GM18517 (cell line): ENCODE measurements around the gene OR52L1.
"Not testable (repeated sequence)": the region's sequence is repeated elsewhere in the genome, so short reads cannot be mapped to it uniquely, and the experiment has no call there.

ENCODE experiments used
- ATAC-seq: cut with Tn5 transposase; IDR thresholded peaks from one replicate; pipeline ENCODE4 v1.9.1; 2021; ENCODE audit warnings: mild to moderate bottlenecking, moderate library complexity; ENCODE audit not compliant: unreplicated experiment

OR52L1 gene

GRCh38 chr11:5986885-5987284 is at the start of gene OR52L1:
Gene OR52L1, minus strand, starts transcription at chr11:5986985. Its CDS starts 55 bp downstream, at chr11:5986930.
- ATAC-seq: no peak

DNA sequence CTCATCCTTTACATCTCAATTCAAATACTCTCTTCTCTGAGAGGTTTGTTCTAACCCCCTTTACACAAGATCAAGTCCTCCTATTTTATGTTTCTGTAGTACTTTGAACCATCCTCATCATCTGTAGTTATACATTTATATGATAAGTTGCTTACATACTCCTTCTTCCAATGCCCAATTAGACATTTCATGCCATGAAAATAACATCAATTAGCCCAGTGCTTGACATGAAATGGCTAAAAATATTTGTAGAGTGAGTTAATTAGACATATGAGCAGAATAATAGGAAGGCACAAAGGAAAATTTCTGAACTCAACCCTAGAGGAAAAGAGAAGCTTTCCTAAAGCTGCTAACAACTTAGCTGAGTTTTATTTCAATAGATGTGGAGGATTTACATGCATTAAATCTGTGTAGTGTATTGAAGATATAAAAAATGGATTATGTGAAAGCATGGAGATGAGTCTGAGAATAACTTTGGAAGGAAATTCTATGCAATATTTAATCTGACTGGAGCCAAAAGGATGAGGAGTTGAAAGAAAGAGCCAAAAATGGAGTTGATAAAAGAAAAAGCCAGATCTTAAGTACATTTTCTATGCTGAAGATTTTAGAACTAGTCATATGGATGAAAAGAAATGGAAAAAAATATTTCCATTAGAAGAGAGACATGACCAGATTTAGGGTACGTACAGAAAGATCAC is 44.1 kb upstream of the OR52L1 start, which contains the start of gene OR56A1:
OR56A1 (minus strand) TSS at position 51 of the 698 bp plus-strand sequence. CDS start 3,066 bp downstream, outside the sequence.
- ATAC-seq: no peak

DNA sequence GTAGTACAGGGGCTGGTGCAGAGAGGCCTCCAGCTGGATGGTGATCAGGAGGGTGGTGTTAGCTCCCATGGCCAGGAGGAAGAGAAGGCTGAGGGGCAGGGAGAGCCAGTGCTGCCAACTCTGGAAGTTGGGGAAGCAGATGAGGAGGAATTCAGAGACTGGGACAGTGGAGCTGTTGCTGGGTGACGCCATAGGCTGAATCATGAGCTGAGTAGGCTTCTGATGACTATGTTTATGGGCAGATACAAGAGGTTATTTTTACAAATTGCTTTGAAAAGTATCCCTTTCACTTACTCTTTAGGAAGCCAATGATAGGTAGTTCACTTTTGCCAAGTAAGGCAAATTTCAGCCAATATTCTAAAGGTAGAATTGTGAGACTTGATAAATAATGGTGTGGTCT is 40.7 kb upstream of the OR52L1 start:
- no peak for ATAC-seq

DNA sequence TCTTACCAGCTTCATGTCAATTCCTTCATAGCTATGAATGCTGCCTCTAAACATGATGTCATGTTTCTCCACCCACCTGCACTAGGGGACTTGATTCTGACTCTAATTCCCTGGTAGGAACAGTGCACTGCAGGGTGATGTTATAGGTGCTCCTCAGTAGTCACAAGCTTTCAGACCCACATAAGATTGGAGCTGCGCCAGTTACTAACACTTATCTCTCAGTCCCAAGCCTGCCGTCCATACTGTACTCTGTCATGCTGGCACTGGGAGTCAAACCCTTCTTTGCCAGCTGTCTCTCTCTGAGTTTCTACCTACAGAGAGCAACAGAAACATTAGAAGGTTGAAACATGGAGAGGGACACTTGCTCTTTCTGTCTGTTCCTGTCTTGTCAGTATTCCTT is 38.3 kb upstream of the OR52L1 start:
- ATAC-seq: no peak

GRCh38 chr11:6022956-6023355 is 36.2 kb upstream of the OR52L1 start:
- no peak for ATAC-seq

- ATAC-seq: no peak
Observed at GRCh38 chr11:6013042-6013441, 26.3 kb upstream of the OR52L1 start.

GRCh38 chr11:6012035-6012668 is 25.4 kb upstream of the OR52L1 start:
- no peak for ATAC-seq

DNA sequence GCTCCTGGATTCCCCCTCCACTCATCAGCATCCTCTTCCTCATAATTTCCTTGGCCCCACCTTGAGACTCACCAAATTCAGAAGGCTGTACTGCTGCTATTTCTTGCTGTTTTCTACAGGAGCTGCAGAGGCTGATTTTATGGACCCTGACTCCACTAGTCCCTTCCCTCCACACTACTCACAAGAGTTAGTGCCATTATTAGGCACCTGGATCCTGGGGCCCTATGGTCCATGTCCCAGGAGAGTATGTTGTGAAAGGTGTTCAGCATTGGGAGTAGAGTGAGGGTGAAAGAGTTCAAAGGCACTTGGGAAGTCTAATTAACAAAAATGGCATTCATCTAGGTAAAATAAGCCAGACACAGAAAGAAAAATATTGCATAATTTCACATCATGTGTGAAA is 20.1 kb upstream of the OR52L1 start, which contains the start of gene OR56A4:
OR56A4 (minus strand) TSS at position 101 of the 400 bp plus-strand sequence. CDS start 3,954 bp downstream, outside the sequence.
- no peak for ATAC-seq

DNA sequence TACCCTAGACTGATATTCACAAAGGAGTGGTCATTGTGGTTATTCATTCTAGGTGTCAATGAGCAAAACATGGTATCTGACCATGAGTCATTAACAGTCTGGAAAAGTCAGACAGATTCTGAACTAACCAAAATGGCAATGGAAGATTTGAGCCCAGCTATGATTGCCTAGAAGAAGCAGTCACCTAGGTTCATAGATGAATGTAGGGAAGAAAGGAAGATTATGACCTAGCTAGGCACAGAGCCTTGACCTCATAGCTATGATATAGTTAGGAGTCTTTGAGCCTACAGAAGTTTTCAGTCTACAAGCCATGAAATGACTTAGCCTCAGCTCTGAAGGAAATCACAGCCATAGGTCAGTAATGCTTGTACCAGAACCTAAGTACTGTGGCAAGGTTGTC is 19.6 kb upstream of the OR52L1 start:
- no peak for ATAC-seq

DNA sequence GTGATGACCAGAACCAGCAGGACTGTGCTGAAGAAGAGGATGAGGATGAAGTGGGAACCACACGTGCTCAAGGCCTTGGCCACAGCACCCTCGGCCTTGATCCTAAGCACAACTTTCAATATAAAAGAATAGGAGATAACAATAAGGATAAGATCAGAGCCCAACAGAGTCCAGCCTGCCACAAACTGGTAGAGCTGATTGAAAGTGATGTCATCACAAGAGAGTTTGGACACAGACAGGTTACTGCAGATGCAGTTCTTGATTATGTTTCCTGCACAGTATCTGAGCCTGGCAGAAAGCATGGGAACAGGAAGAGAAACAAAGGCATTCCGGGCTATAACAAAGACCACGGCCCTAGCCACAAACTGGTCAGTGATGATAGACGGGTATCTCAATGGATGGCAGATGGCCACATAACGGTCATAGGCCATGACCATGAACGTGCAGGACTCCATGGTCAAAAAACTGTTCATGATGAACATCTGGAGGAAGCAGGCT is 15.5 kb upstream of the OR52L1 start:
- no peak for ATAC-seq

GRCh38 chr11:5994791-5995190 is 8.0 kb upstream of the OR52L1 start:
- ATAC-seq: no peak

DNA sequence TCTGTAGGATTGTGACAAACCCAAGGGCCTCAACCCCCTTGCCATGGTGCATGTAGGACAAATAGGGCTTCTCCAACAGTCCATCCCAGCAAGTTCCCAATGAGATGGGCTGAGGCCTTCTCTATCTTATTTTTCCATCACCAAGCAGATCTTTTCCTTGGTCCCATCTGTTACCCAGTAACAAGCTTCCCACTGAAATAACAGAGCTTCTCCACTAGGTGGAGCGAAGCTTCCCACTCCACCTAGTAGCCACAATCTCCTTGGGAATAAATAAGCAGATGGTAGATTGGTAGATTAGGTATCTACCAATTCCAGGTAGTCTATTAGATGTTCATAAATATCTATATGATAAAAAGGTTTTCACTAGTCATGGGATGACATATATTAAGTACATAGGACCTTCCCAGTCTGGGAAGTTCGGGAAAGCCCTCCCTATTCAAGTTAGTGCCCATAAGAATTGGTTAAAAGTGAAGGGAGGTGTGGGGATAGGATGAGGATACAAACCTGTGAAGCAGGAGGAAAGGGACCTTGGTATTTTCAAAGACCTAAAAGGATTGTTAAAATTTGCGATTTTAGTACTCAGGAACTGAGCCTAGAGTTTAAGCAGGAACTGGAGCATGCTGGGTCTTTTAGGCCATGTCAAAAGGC is 5.9 kb upstream of the OR52L1 start:
- no peak for ATAC-seq

DNA sequence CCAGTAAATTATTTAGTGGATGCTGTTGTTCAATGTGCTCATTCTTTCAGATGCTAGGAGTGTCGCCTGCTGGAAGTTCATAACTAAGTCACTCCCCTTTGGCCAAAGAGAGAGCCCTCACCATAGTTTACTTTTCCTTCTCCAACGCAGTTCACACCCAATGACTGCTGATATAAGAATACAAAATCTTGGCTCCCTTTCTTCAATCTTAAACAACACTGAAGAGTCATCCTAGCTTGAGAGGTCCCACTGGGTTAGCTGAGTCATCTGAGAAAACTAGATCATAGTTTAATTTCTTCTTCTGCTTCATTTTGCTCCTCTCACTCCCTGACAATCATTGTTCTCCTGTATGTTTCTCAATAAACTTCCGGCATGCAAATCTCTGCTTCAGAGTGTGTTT is 5.4 kb upstream of the OR52L1 start:
- ATAC-seq: no peak

DNA sequence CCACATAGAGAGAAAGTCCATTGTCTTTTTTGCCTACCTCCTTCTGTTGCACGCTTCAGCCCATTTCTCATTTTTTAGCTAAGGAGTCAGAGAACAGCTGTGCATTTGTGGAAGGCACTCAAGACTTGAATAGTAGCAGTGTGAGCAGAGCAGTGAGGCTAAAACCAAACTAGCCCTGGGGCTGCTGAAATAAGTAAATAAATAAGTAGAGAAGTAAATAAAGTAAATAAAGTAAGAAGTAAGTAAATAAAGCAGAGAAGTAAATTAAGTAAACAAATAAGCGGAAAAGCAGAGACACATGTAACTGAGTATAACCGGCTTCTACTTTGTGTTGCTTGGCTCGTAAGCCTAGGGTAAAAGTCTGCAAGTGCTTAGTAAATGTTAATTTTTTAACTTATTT is 2.4 kb upstream of the OR52L1 start:
- no peak for ATAC-seq

DNA sequence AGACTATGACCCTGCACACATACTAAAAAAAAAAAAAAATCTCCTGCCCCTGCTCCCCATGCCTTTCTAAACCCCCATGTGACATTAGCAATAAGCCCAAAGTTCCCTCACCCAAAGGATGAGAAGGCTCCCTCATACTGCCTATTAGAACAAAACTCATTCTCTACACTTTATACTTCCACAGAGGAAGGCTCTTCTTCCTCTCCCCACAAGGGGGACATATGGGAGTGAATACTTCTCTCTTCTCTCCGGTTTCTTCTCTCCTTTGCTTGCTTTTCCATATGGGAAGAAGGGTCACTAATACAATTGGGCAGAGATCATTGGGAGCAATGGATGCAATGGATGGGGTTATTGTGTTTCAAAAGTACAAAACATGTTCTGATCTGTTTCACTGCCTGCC is 3.3 kb downstream of the OR52L1 start:
- no peak for ATAC-seq

DNA sequence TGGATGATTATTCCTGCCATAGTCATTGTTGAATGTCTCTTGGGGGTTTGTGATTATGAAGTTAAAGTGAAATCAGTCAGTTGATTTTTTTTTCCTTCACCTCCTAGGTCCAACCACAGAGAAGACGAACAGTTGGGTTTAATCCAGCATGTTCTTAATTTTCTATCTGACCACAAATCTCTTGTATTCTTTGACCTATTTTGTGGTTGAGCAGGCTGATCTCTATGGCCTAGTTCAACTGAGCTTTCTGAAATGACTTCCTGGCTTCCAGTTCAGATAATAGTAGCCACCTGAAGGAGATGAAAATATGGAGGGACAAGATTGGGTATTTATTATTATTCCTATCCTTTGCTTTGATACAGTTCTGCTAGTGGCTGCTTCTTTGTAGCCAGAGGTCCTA is 13.3 kb downstream of the OR52L1 start:
- ATAC-seq: no peak

DNA sequence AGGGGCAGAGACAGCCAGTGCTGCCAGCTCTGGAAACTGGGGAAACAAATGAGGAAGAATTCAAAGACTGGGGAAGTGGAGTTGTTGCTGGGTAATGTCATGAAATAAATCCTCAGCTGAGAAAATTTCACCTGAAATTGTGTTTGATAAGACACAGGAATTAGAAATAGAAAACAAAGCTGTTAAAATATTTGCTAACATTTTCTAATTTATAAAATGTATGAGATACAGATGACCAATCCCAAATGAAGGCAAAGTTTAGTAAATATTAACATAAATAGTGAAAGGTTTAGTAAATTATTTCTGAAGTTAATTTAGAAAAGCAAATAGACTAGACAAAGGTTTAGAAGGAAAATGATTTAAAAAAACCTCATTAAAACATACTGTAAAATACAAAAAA is 18.4 kb downstream of the OR52L1 start, which contains the start of gene OR56A5:
OR56A5 (minus strand) TSS at position 101 of the 400 bp plus-strand sequence; CDS start at position 101, 0 bp downstream.
- no peak for ATAC-seq

DNA sequence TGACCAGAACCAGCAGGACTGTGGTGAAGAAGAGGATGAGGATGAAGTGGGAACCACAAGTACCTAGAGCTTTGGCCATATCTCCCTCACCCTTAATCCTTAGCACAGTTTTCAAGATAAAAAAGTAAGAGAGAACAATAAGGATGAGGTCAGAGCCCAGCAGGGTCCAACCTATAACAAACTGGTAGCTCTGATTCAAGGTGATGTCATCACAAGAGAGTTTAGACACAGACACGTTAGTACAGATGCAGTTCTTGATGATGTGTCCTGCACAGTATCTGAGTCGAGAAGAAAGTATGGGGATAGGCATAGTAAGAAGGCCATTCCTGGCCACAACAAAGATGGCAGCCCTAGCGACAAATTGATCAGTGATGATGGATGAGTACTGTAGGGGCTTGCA is 19.1 kb downstream of the OR52L1 start:
- ATAC-seq: no peak

DNA sequence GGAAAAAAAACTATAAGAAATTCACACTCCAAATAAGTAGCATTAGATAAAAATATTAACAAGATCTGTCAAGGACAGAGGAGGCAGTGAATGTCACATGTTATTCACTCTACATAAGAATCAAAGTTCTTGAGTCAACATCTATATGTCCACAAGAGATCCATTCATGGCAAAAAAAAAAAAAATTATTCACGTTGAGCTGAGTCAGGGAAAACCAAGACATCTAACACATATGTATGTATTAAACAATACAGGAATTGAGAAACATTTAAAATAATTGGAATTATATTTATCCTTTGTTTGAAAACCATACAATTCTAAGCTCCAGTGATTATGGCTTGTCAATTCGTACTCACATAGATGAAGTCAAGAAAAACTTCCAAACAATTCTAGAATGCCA is 19.8 kb downstream of the OR52L1 start:
- no peak for ATAC-seq

DNA sequence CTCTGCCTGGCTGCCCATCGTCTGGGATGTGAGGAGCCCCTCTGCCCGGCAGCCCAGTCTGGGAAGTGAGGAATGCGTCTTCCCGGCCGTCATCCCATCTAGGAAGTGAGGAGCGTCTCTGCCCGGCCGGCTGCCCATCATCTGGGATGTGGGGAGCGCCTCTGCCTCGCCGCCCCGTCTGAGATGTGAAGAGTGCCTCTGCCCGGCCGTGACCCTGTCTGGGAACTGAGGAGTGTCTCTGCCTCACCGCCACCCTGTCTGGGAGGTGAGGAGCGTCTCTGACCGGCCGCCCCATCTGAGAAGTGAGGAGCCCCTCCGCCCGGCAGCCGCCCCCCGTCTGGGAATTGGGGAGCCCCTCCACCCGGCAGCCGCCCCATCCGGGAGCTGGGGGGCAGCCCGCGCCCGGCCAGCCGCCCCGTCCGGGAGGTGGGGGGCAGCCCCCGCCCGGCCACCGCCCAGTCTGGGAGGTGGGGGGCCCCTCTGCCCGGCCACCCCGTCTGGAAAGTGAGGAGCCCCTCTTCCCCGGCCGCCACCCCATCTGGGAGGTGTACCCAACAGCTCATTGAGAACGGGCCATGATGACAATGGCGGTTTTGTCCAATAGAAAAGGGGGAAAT is 26.0 kb downstream of the OR52L1 start:
- not testable (repeated sequence) for ATAC-seq

- no peak for ATAC-seq
Observed at GRCh38 chr11:5955586-5955985, 31.2 kb downstream of the OR52L1 start.
